Hepatocyte (in vitro differentiated cells): ENCODE data around the gene GMPPB. TPM values are rescaled to one million over a fixed set of nuclear protein-coding genes. Genes with fewer than 3 reads are reported as not detected.

Experiments
- DNase-seq: peaks from one replicate; pipeline ENCODE4 v3.0.0-alpha.2; 2016; ENCODE audit warnings: low spot score
- H2AFZ ChIP-seq: fragments of 200-600 bp; sonication (generic); 2 replicates; pipeline ENCODE4 v1.6.0; 2016; ENCODE audit warnings: antibody characterized with exemption, mild to moderate bottlenecking
- H3K27ac ChIP-seq: fragments of 200-600 bp; sonication (generic); 2 replicates; pipeline ENCODE4 v1.5.1; 2016; ENCODE audit warnings: mild to moderate bottlenecking
- H3K27me3 ChIP-seq: fragments of 200-600 bp; sonication (generic); 2 replicates; pipeline ENCODE4 v1.6.1; 2016
- H3K36me3 ChIP-seq: fragments of 200-600 bp; sonication (generic); replicated peaks from 2 replicates; pipeline ENCODE4 v1.5.1; 2016; ENCODE audit warnings: low read depth; ENCODE audit not compliant: insufficient read depth
- H3K4me1 ChIP-seq: fragments of 200-600 bp; sonication (generic); 2 replicates; pipeline ENCODE4 v1.5.1; 2016; ENCODE audit warnings: mild to moderate bottlenecking, moderate library complexity; ENCODE audit not compliant: insufficient read depth
- H3K4me2 ChIP-seq: fragments of 200-600 bp; sonication (generic); 2 replicates; pipeline ENCODE4 v1.6.0; 2016
- H3K4me3 ChIP-seq: fragments of 200-600 bp; sonication (generic); 2 replicates; pipeline ENCODE4 v1.5.1; 2016; ENCODE audit warnings: mild to moderate bottlenecking
- H3K79me2 ChIP-seq: fragments of 200-600 bp; sonication (generic); 2 replicates; pipeline ENCODE4 v1.6.0; 2017; ENCODE audit warnings: mild to moderate bottlenecking
- H3K9me2 ChIP-seq: fragments of 200-600 bp; sonication (generic); replicated peaks from 2 replicates; pipeline ENCODE4 v1.6.0; 2017; ENCODE audit warnings: mild to moderate bottlenecking; ENCODE audit not compliant: insufficient read depth
- H3K9me3 ChIP-seq: fragments of 200-600 bp; sonication (generic); 2 replicates; pipeline ENCODE4 v1.5.1; 2016; ENCODE audit warnings: low read depth, mild to moderate bottlenecking
- H4K20me1 ChIP-seq: fragments of 200-600 bp; sonication (generic); 2 replicates; pipeline ENCODE4 v1.6.0; 2016; ENCODE audit warnings: mild to moderate bottlenecking; ENCODE audit not compliant: insufficient read depth, poor library complexity, severe bottlenecking
- EZH2 ChIP-seq: fragments of 200-600 bp; sonication (generic); IDR thresholded peaks from 2 replicates; pipeline ENCODE4 v1.6.1; 2016; ENCODE audit warnings: antibody characterized with exemption, mild to moderate bottlenecking, borderline replicate concordance
- EZH2phosphoT487 ChIP-seq: fragments of 200-600 bp; sonication (generic); IDR thresholded peaks from one replicate; pipeline ENCODE4 v1.6.1; 2018; ENCODE audit warnings: antibody characterized with exemption, mild to moderate bottlenecking, low read depth, moderate library complexity; ENCODE audit not compliant: unreplicated experiment, severe bottlenecking
- WGBS: methylation state at CpG from one replicate; pipeline ENCODE4 v1.1.6; 2016; ENCODE audit warnings: low lambda C conversion rate; ENCODE audit errors: missing lambda C conversion rate; 5-methylcytosine and 5-hydroxymethylcytosine counted together
- polyA plus RNA-seq: library from polyadenylated mRNA; unstranded; fragments of >200 nt; fragmentation: Nextera tagmentation; extraction: Ambion mirVana; gene quantifications from 2 replicates; pipeline ENCODE4 v1.2.1, GENCODE V29; 2016
- total RNA-seq: library from RNA; depleted of rRNA; stranded (reverse); fragments of >200 nt; gene quantifications from 2 replicates; pipeline ENCODE4 v1.2.3, GENCODE V29; 2014
- TF ChIP-seq, protein P1 (sequence below): fragments of 200-600 bp; sonication (generic); IDR thresholded peaks from 2 replicates; pipeline ENCODE4 v1.5.1; 2016; ENCODE audit warnings: antibody characterized with exemption, mild to moderate bottlenecking; ENCODE audit not compliant: poor library complexity

The GMPPB gene
- total and polyA plus RNA-seq, 2 experiments from 2014 or later = 24.3 to 41.0 TPM

GRCh38 chr3:49769926-49770325, 46.2 kb upstream of the GMPPB start:
- no peak for DNase-seq

GRCh38 chr3:49769286-49769915, 45.6 kb upstream of the GMPPB start:
- Histone ChIP-seq H3K4me1 (no peaks in the 10 kb centered on the region), H3K79me2 (peaks cover 98% of the 10 kb centered on the region), H3K4me3 (no peak overlapping the region), H3K4me2 (no peak overlapping the region), H3K27ac (no peak overlapping the region), H3K27me3 (no peaks in the 10 kb centered on the region), H2AFZ (no peak overlapping the region), H3K9me3 (no peaks in the 10 kb centered on the region), H4K20me1 (peaks cover 50% of the 10 kb centered on the region), H3K9me2 (no peaks in the 10 kb centered on the region), H3K36me3 (no peaks in the 10 kb centered on the region)
- no peak for DNase-seq
- TF ChIP-seq, protein P1, sequence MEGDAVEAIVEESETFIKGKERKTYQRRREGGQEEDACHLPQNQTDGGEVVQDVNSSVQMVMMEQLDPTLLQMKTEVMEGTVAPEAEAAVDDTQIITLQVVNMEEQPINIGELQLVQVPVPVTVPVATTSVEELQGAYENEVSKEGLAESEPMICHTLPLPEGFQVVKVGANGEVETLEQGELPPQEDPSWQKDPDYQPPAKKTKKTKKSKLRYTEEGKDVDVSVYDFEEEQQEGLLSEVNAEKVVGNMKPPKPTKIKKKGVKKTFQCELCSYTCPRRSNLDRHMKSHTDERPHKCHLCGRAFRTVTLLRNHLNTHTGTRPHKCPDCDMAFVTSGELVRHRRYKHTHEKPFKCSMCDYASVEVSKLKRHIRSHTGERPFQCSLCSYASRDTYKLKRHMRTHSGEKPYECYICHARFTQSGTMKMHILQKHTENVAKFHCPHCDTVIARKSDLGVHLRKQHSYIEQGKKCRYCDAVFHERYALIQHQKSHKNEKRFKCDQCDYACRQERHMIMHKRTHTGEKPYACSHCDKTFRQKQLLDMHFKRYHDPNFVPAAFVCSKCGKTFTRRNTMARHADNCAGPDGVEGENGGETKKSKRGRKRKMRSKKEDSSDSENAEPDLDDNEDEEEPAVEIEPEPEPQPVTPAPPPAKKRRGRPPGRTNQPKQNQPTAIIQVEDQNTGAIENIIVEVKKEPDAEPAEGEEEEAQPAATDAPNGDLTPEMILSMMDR = no peak
- no peak for TF ChIP-seq EZH2
- no peak for TF ChIP-seq EZH2phosphoT487
- WGBS = 98% methylated on average over 3 of the region's 3 CpGs

More at GRCh38 chr3:49769926-49770325, 46.2 kb upstream of the GMPPB start:
- Histone ChIP-seq H3K4me3 (no peak overlapping the region), H3K36me3 (no peaks in the 10 kb centered on the region), H2AFZ (no peak overlapping the region), H4K20me1 (peaks cover 51% of the 10 kb centered on the region), H3K4me1 (no peaks in the 10 kb centered on the region), H3K9me2 (no peaks in the 10 kb centered on the region), H3K9me3 (no peaks in the 10 kb centered on the region), H3K27me3 (no peaks in the 10 kb centered on the region), H3K79me2 (peaks cover 98% of the 10 kb centered on the region), H3K4me2 (no peak overlapping the region), H3K27ac (no peak overlapping the region)
- TF ChIP-seq EZH2 = no peak
- TF ChIP-seq EZH2phosphoT487 = no peak
- TF ChIP-seq, protein P1 = no peak

DNA sequence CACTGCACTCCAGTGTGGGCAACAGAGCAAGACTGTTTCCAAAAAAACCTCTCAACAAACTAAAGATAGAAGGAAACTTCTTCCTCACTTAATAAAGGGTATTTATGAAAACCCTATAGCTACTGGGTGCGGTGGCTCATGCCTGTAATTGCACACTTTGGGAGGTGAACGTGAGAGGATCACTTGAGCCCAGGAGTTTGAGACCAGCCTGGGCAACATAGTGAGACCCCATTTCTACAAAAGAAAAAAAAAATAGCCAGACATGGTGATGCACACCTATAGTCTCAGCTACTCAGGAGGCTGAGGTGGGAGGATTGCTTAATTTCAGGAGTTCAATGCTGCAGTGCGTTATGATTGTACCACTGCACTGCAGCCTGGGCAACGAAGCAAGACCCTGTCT, 40.2 kb upstream of the GMPPB start:
- Histone ChIP-seq H3K79me2 (peaks cover 98% of the 10 kb centered on the region), H3K4me2 (no peak overlapping the region), H2AFZ (no peak overlapping the region), H3K4me1 (no peaks in the 10 kb centered on the region), H3K27ac (no peak overlapping the region), H4K20me1 (peaks cover 28% of the 10 kb centered on the region), H3K27me3 (no peaks in the 10 kb centered on the region), H3K36me3 (no peaks in the 10 kb centered on the region), H3K9me3 (no peaks in the 10 kb centered on the region), H3K4me3 (no peak overlapping the region), H3K9me2 (no peaks in the 10 kb centered on the region)
- no peak for DNase-seq
- TF ChIP-seq, protein P1 = no peak
- TF ChIP-seq EZH2 = no peak
- no peak for TF ChIP-seq EZH2phosphoT487
- 95% methylated on average over 4 of the region's 4 CpGs for WGBS
